Superior temporal gyrus (tissue), 1 donor: ENCODE data around the gene DAGLA.

Experiments
- DNase-seq: peaks from one replicate; pipeline ENCODE4 v3.0.0-alpha.2; 2016; ENCODE audit errors: extremely low spot score

DAGLA gene

GRCh38 chr11:61728066-61728939, 48.1 kb downstream of the DAGLA start:
- DNase-seq = no peak

GRCh38 chr11:61728940-61729219, 48.7 kb downstream of the DAGLA start:
- no peak for DNase-seq

GRCh38 chr11:61730240-61730994, 50.2 kb downstream of the DAGLA start:
- no peak for DNase-seq

GRCh38 chr11:61731211-61731951, 51.2 kb downstream of the DAGLA start:
- DNase-seq = no peak

- no peak for DNase-seq
These were observed 51.9 kb downstream of the DAGLA start for GRCh38 chr11:61731952-61732675.

- DNase-seq = no peak
These were observed 52.5 kb downstream of the DAGLA start for GRCh38 chr11:61732705-61733104.

GRCh38 chr11:61733120-61733978, 53.2 kb downstream of the DAGLA start:
- DNase-seq = peak; percentile 97

GRCh38 chr11:61734767-61735166, 54.6 kb downstream of the DAGLA start:
- no peak for DNase-seq

- DNase-seq = no peak
These were observed 55.2 kb downstream of the DAGLA start for GRCh38 chr11:61735391-61735790.

- DNase-seq = no peak
These were observed 56.1 kb downstream of the DAGLA start for GRCh38 chr11:61736310-61736709.

GRCh38 chr11:61737131-61737530, 56.9 kb downstream of the DAGLA start:
- no peak for DNase-seq

- DNase-seq = no peak
These were observed 57.6 kb downstream of the DAGLA start for GRCh38 chr11:61737636-61738386.

- no peak for DNase-seq
These were observed 58.6 kb downstream of the DAGLA start for GRCh38 chr11:61738776-61739175.

- no peak for DNase-seq
These were observed 59.2 kb downstream of the DAGLA start for GRCh38 chr11:61739413-61739812.

GRCh38 chr11:61739966-61740365, 59.8 kb downstream of the DAGLA start:
- no peak for DNase-seq

GRCh38 chr11:61742391-61742790, 62.2 kb downstream of the DAGLA start:
- no peak for DNase-seq

GRCh38 chr11:61743486-61744095, 63.4 kb downstream of the DAGLA start:
- DNase-seq = no peak

- DNase-seq = no peak
These were observed 64.0 kb downstream of the DAGLA start for GRCh38 chr11:61744181-61744580.

- DNase-seq = no peak
These were observed 64.5 kb downstream of the DAGLA start for GRCh38 chr11:61744609-61745156.
